ENCODE results near the gene ENOX1.

The ENOX1 gene

DNA sequence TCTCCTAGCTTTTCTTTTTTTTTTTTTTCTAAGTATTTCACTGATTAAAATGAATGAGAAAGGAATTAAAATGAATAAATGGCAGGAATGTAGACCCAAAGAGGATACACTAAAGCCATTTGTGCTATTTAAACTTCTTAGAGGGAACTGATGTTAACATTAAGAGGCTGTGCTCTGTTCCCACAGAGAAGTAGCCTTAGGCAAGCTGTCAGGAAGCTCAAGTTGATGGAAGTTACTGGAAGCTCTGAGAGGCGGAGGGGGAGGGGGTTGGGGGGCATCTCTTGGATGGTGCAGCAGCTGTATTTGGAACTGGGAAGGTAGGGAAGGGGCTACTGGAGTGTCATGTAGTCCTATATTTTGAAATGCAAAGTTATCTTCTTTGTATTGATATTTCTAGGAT is 595.2 kb downstream of the ENOX1 start:
- TF ChIP-seq, protein P1, sequence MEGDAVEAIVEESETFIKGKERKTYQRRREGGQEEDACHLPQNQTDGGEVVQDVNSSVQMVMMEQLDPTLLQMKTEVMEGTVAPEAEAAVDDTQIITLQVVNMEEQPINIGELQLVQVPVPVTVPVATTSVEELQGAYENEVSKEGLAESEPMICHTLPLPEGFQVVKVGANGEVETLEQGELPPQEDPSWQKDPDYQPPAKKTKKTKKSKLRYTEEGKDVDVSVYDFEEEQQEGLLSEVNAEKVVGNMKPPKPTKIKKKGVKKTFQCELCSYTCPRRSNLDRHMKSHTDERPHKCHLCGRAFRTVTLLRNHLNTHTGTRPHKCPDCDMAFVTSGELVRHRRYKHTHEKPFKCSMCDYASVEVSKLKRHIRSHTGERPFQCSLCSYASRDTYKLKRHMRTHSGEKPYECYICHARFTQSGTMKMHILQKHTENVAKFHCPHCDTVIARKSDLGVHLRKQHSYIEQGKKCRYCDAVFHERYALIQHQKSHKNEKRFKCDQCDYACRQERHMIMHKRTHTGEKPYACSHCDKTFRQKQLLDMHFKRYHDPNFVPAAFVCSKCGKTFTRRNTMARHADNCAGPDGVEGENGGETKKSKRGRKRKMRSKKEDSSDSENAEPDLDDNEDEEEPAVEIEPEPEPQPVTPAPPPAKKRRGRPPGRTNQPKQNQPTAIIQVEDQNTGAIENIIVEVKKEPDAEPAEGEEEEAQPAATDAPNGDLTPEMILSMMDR (IDR thresholded peaks at IDR 0.05), result no peak

DNA sequence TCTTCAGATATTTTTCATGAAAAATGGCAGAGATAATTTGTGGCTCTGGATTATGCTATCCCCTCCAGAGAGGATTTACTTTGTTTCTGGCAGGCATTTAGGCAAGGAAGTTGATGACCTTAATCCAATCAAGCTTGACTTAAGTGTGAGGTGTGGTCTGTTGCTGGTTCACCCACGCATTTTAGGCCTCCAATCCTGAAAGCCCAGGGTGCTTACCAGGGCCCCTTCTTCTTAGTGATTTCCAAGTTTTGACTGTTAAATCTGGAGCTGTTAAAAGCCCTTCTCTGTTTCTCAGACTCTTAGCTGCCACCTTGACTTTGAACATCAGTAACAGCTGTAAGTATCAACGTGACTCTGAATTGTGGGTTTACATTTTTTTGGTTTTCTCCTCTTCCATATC is 601.5 kb downstream of the ENOX1 start:
- TF ChIP-seq, protein P1 (IDR thresholded peaks at IDR 0.05), result no peak

DNA sequence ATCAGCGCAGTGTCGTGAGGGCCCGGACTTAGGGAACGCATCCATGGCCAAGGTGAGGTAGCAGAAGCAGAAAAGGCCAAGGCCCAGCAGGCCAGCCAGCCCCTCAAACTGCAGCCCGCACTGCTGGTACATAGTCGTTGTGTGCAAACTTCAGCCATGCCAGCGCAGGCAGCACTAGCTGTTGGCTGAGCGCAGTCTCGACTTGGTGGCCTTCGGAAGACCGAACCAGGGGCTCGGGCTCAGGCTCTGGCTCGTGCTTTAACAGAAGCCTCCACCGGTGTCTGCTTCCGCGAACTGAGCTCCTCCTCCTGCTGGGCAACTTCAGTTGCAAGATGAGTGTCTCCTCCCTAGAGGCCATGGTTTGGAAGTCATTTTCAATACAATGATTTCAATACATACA is 605.9 kb downstream of the ENOX1 start:
- TF ChIP-seq, protein P1 (IDR thresholded peaks at IDR 0.05), result no peak

DNA sequence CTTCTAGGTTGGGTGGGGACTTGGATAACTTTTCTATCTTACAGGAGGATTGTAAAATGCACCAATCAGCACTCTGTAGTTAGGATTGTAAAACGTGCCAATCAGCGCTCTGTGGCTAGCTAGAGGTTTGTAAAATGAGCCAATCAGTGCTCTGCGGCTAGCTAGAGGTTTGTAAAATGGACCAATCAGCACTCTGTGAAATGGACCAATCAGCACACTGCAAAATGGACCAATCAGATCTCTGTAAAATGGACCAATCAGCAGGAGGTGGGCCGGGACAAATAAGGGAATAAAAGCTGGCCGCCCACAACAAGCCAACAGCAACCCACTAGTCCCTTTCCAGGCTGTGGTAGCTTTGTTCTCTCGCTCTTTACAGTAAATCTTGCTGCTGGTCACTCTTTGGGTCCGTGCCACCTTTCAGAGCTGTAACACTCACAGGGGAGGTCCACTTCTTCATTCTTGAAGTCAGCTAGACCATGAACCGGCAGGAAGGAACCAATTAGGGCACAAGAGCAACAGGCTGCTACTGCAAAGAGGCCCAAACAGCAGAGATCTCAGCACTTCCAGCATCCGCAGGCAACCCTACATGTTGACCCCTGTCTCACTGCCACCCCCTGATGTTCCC is 606.6 kb downstream of the ENOX1 start:
- TF ChIP-seq, protein P1 (IDR thresholded peaks at IDR 0.05), result no peak

DNA sequence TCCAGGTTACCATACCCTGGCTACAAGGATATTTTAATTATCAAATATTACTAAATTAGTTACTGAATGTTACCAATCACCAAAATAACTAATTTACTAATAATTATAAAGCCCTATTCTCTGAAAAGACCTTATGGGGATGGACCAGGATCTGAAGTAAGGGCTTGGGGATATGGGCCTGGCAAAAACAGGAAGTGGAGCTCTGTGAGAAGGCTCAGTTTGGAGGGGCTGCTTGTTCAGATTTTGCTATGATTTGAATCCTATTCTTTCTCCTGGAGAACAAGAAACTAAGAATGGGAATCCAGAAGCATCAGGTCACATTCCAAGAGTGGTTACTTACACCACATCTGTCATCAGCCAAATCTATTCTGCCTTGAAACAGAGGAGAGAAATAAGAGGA is 615.3 kb downstream of the ENOX1 start:
- TF ChIP-seq, protein P1 (IDR thresholded peaks at IDR 0.05), result no peak

DNA sequence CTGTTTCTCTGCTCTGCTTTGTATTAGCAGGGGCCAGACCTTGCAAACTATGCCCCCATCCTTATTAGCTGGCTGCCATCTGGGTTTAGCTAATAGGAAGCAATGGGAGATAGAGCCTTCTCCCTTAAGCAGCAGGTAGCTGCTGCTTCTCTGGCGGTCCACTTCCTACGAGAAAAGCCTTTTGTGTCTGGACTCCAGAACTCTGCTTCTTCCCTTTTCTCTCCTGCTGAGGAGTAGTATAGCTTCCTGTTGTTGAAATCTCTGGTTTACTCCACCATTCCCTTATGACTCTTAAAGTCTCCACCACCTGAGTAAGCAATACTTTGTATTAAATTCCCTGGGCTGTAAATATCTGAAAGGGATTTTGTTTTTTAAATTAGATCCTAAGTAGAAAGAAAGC is 616.3 kb downstream of the ENOX1 start:
- TF ChIP-seq, protein P1 (IDR thresholded peaks at IDR 0.05), result no peak

DNA sequence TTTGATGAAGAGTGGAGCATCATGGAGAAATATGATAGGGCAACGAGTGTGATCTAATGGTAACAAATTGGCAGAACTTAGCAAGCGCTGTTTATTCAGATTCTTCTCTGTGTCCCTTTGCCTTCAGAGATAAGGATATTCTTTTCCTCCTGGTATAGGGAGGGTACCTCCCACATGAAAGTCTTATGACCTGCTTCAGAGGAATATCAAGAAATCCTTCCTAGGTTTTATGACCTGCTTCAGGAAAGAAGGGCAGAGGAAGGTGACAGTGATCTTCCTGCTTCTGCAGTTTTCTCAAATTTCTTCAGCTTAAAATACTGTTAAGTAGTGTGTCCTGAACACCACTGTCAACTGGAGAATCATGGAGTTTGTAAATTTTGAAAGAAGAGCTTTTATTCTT is 619.0 kb downstream of the ENOX1 start:
- TF ChIP-seq, protein P1 (IDR thresholded peaks at IDR 0.05), result no peak

All from LNCAP (cell line).